ENCODE data around the gene PARD3.
"Not testable (repeated sequence)": the region's sequence is repeated elsewhere in the genome, so short reads cannot be mapped to it uniquely, and the experiment has no call there.

The PARD3 gene

GRCh38 chr10:34796133-34796532 is 19.0 kb downstream of the PARD3 start:
- no peaks in the 10 kb centered on the region for H3K27me3 ChIP-seq (ENCODE audit: insufficient read depth, low read depth)
- peaks cover 8% of the 10 kb centered on the region for H3K4me1 ChIP-seq (ENCODE audit: low read depth, poor library complexity, severe bottlenecking)
- no peak overlapping the region for H3K4me2 ChIP-seq
- H3K27ac ChIP-seq: no peak overlapping the region
- H2AFZ ChIP-seq (ENCODE audit: low read depth): no peak overlapping the region
- H3K79me2 ChIP-seq (ENCODE audit: insufficient read depth, low read depth): peaks cover 49% of the 10 kb centered on the region; the same call in 1 of the 2 replicates
- H4K20me1 ChIP-seq (ENCODE audit: insufficient read depth): no peaks in the 10 kb centered on the region
- H3K9ac ChIP-seq: no peak overlapping the region
- no peak for TF ChIP-seq CTCF (conservative IDR thresholded peaks at IDR 0.05; ENCODE audit: low read depth, low read length)
- no peak overlapping the region for H3K4me3 ChIP-seq (IDR thresholded peaks at IDR 0.05; ENCODE audit: insufficient read depth, low read depth, low read length)
- no peaks in the 10 kb centered on the region for H3K36me3 ChIP-seq (ENCODE audit: insufficient read depth)

GRCh38 chr10:34795334-34795733 is 19.8 kb downstream of the PARD3 start:
- H3K4me1 ChIP-seq (ENCODE audit: low read depth, poor library complexity, severe bottlenecking): peaks cover 16% of the 10 kb centered on the region
- H3K9ac ChIP-seq: no peak overlapping the region
- TF ChIP-seq CTCF (conservative IDR thresholded peaks at IDR 0.05; ENCODE audit: low read depth, low read length): no peak
- peaks cover 57% of the 10 kb centered on the region; the same call in 1 of the 2 replicates for H3K79me2 ChIP-seq (ENCODE audit: insufficient read depth, low read depth)
- no peak overlapping the region for H3K4me2 ChIP-seq
- H2AFZ ChIP-seq (ENCODE audit: low read depth): no peak overlapping the region
- H4K20me1 ChIP-seq (ENCODE audit: insufficient read depth): no peaks in the 10 kb centered on the region
- H3K4me3 ChIP-seq (IDR thresholded peaks at IDR 0.05; ENCODE audit: insufficient read depth, low read depth, low read length): no peak overlapping the region
- H3K27ac ChIP-seq: no peak overlapping the region
- no peaks in the 10 kb centered on the region for H3K36me3 ChIP-seq (ENCODE audit: insufficient read depth)
- H3K27me3 ChIP-seq (ENCODE audit: insufficient read depth, low read depth): no peaks in the 10 kb centered on the region

GRCh38 chr10:34794835-34795234 is 20.3 kb downstream of the PARD3 start:
- Histone ChIP-seq H4K20me1 (ENCODE audit: insufficient read depth) (no peaks in the 10 kb centered on the region), H3K9ac (no peak overlapping the region), H3K4me3 (IDR thresholded peaks at IDR 0.05; ENCODE audit: insufficient read depth, low read depth, low read length) (no peak overlapping the region), H3K4me1 (ENCODE audit: low read depth, poor library complexity, severe bottlenecking) (peaks cover 21% of the 10 kb centered on the region), H3K27me3 (ENCODE audit: insufficient read depth, low read depth) (no peaks in the 10 kb centered on the region), H3K79me2 (ENCODE audit: insufficient read depth, low read depth) (peaks cover 58% of the 10 kb centered on the region), H3K36me3 (ENCODE audit: insufficient read depth) (no peaks in the 10 kb centered on the region), H2AFZ (ENCODE audit: low read depth) (no peak overlapping the region), H3K27ac (no peak overlapping the region), H3K4me2 (no peak overlapping the region)
- TF ChIP-seq CTCF (conservative IDR thresholded peaks at IDR 0.05; ENCODE audit: low read depth, low read length): no peak

GRCh38 chr10:34793581-34793980 is 21.5 kb downstream of the PARD3 start:
- not testable (repeated sequence) for H4K20me1 ChIP-seq (ENCODE audit: insufficient read depth); H2AFZ ChIP-seq (ENCODE audit: low read depth); H3K9ac ChIP-seq; H3K27me3 ChIP-seq (ENCODE audit: insufficient read depth, low read depth); H3K36me3 ChIP-seq (ENCODE audit: insufficient read depth); H3K4me3 ChIP-seq (IDR thresholded peaks at IDR 0.05; ENCODE audit: insufficient read depth, low read depth, low read length); H3K4me2 ChIP-seq; H3K27ac ChIP-seq
- Histone ChIP-seq H3K4me1 (ENCODE audit: low read depth, poor library complexity, severe bottlenecking) (peaks cover 34% of the 10 kb centered on the region), H3K79me2 (ENCODE audit: insufficient read depth, low read depth) (peaks cover 63% of the 10 kb centered on the region)

GRCh38 chr10:34792881-34793280 is 22.2 kb downstream of the PARD3 start:
- H3K4me2 ChIP-seq: no peak overlapping the region
- TF ChIP-seq CTCF (conservative IDR thresholded peaks at IDR 0.05; ENCODE audit: low read depth, low read length): no peak
- no peaks in the 10 kb centered on the region for H4K20me1 ChIP-seq (ENCODE audit: insufficient read depth)
- H2AFZ ChIP-seq (ENCODE audit: low read depth): no peak overlapping the region
- no peak overlapping the region for H3K4me3 ChIP-seq (IDR thresholded peaks at IDR 0.05; ENCODE audit: insufficient read depth, low read depth, low read length)
- no peaks in the 10 kb centered on the region for H3K27me3 ChIP-seq (ENCODE audit: insufficient read depth, low read depth)
- no peak overlapping the region for H3K27ac ChIP-seq
- H3K9ac ChIP-seq: no peak overlapping the region
- peaks cover 37% of the 10 kb centered on the region for H3K4me1 ChIP-seq (ENCODE audit: low read depth, poor library complexity, severe bottlenecking)
- H3K79me2 ChIP-seq (ENCODE audit: insufficient read depth, low read depth): peaks cover 69% of the 10 kb centered on the region
- no peaks in the 10 kb centered on the region for H3K36me3 ChIP-seq (ENCODE audit: insufficient read depth)

Measured in KMS-11 (cell line).